HepG2 (cell line): ENCODE data around the gene STRN4. TPM values are rescaled to one million over a fixed set of nuclear protein-coding genes. Genes with fewer than 3 reads are reported as not detected.

Experiments used
- ATAC-seq: fragments of 200-7000 bp; cut with Tn5 transposase; 3 replicates; pipeline ENCODE4 v1.9.1; 2020; ENCODE audit warnings: mild to moderate bottlenecking, moderate library complexity
- BruUV-seq: library from RNA; stranded (reverse); fragments of 400-500 nt; replicated peaks from 2 replicates; lab custom pipeline; 2021; lab: Mats Ljungman, UMichigan
- CTCF ChIA-PET: fragments of 300-600 bp; formaldehyde crosslinking; extraction: SDS; loops from one replicate; lab custom pipeline; 2021; ENCODE audit warnings: low total read pairs, inconsistent platforms, low intra/inter-chr PET ratio; lab: Yijun Ruan, JAX
- POLR2A ChIA-PET: fragments of 350-600 bp; sonication (Branson Sonifier 250); formaldehyde crosslinking; loops from one replicate; lab custom pipeline; 2020; ENCODE audit warnings: antibody characterized with exemption, inconsistent platforms; lab: Yijun Ruan, JAX
- DNase-seq: peaks from one replicate; pipeline ENCODE4 v3.0.0-alpha.2; 2015; ENCODE audit warnings: low spot score
- FAIRE-seq: peaks from 3 replicates; lab custom pipeline; 2011; peaks lifted over from hg19 to GRCh38; lab: Jason Lieb, UNC
- H2AFZ ChIP-seq: one replicate; pipeline ENCODE4 v1.6.1; 2011; ENCODE audit warnings: low read length, inconsistent platforms
- H3K27ac ChIP-seq: fragments of 300-600 bp; 3 replicates; pipeline ENCODE4 v1.8.0; 2011; ENCODE audit warnings: mixed run types, mild to moderate bottlenecking, mixed read lengths, low read length, inconsistent platforms; ENCODE audit not compliant: insufficient read depth; ENCODE audit errors: extremely low read length
- H3K27me3 ChIP-seq, 2 experiments: fragments of 200-600 bp in 1 of 2; 2 replicates in 1 of 2; 3 replicates in 1 of 2; pipeline versions ENCODE4 v1.6.0 to v1.8.0; 2011; ENCODE audit warnings: low read length in 2 of 2, mild to moderate bottlenecking in 2 of 2, moderate library complexity in 2 of 2, inconsistent platforms in 1 of 2; ENCODE audit not compliant: insufficient read depth in 2 of 2, control insufficient read depth in 1 of 2
- H3K36me3 ChIP-seq, 2 experiments: fragments of 200-600 bp in 1 of 2; replicated peaks in 1 of 2; 2 replicates in 1 of 2; 3 replicates in 1 of 2; pipeline versions ENCODE4 v1.5.1 to v1.8.0; 2011; ENCODE audit warnings: low read length in 2 of 2, inconsistent platforms in 1 of 2; ENCODE audit not compliant: insufficient read depth in 2 of 2, control insufficient read depth in 1 of 2
- H3K4me1 ChIP-seq: 2 replicates; pipeline ENCODE4 v1.5.1; 2012; ENCODE audit warnings: low read length, inconsistent platforms; ENCODE audit not compliant: insufficient read depth
- H3K4me2 ChIP-seq: 2 replicates; pipeline ENCODE4 v1.6.0; 2011; ENCODE audit warnings: low read depth, low read length, inconsistent platforms
- H3K4me3 ChIP-seq, 3 experiments: fragments of 200-600 bp in 1 of 3; sonication (generic), shearing (Covaris generic) in 1 of 3; replicated peaks in 1 of 3; 2 replicates each; pipeline ENCODE4 v1.5.1; 2011 to 2016; ENCODE audit warnings: low read length in 3 of 3, inconsistent platforms in 2 of 3, low read depth in 2 of 3, mild to moderate bottlenecking in 2 of 3, control low read depth in 1 of 3, mixed read lengths in 1 of 3; ENCODE audit not compliant: insufficient read depth in 1 of 3
- H3K79me2 ChIP-seq: one replicate; pipeline ENCODE4 v1.6.1; 2011; ENCODE audit warnings: low read length, inconsistent platforms; ENCODE audit not compliant: insufficient read depth
- H3K9ac ChIP-seq: 2 replicates; pipeline ENCODE4 v1.6.0; 2011; ENCODE audit warnings: mild to moderate bottlenecking, low read depth, low read length, inconsistent platforms; ENCODE audit not compliant: insufficient read depth
- H3K9me3 ChIP-seq: 2 replicates; pipeline ENCODE4 v1.5.1; 2012; ENCODE audit warnings: mild to moderate bottlenecking, low read length
- H4K20me1 ChIP-seq: 2 replicates; pipeline ENCODE4 v1.6.0; 2011; ENCODE audit warnings: inconsistent platforms, mild to moderate bottlenecking, low read length, moderate library complexity; ENCODE audit not compliant: insufficient read depth
- CBX2 ChIP-seq, 2 experiments: fragments of 200-600 bp in 1 of 2; sonication (generic); formaldehyde crosslinking in 1 of 2; IDR thresholded peaks; 2 replicates each; pipeline versions ENCODE4 v1.7.0 to v1.8.1; 2018 to 2022; ENCODE audit warnings: low read depth in 2 of 2, low read length in 1 of 2, mild to moderate bottlenecking in 1 of 2, missing genetic modification reagents in 1 of 2
- GABPA ChIP-seq, 2 experiments: IDR thresholded peaks; 2 replicates each; pipeline ENCODE4 v1.6.1; 2011 to 2016; ENCODE audit warnings: low read depth in 2 of 2, low read length in 1 of 2, missing biosample characterization in 1 of 2, missing genetic modification characterization in 1 of 2
- PAX8 ChIP-seq: sonication (generic); formaldehyde crosslinking; IDR thresholded peaks from 2 replicates; pipeline ENCODE4 v1.8.0; 2022; ENCODE audit warnings: mild to moderate bottlenecking, missing genetic modification reagents, borderline replicate concordance
- TEAD3 ChIP-seq: optimal IDR thresholded peaks from 2 replicates; pipeline ENCODE3; 2016; ENCODE audit warnings: borderline replicate concordance
- ZFP36L2 ChIP-seq: sonication (generic); formaldehyde crosslinking; IDR thresholded peaks from 2 replicates; pipeline ENCODE4 v1.4.0; 2020; ENCODE audit warnings: missing genetic modification reagents
- ZNF275 ChIP-seq: sonication (generic); formaldehyde crosslinking; IDR thresholded peaks from 2 replicates; pipeline ENCODE4 v1.8.0; 2022; ENCODE audit warnings: missing genetic modification reagents, mild to moderate bottlenecking, inconsistent platforms, borderline replicate concordance
- ZNF766 ChIP-seq: sonication (generic); formaldehyde crosslinking; IDR thresholded peaks from 2 replicates; pipeline ENCODE4 v1.5.0; 2020; ENCODE audit warnings: missing genetic modification reagents, borderline replicate concordance
- WGBS: methylation state at CpG from one replicate; pipeline ENCODE4 v1.1.6; 2017; ENCODE audit warnings: low lambda C conversion rate; 5-methylcytosine and 5-hydroxymethylcytosine counted together
- in situ Hi-C: cut with HindIII; loops from 2 replicates; pipeline ENCODE4 v1.10.0; 2017; ENCODE audit warnings: low pct_unique_long_range_greater_than_20kb; ENCODE audit not compliant: extremely low pct_ligation_motif_present
- intact Hi-C: fragments of 100-400 bp; cut with micrococcal nuclease; formaldehyde crosslinking; loops from one replicate; pipeline ENCODE4 v1.10.0; 2022; ENCODE audit not compliant: unreplicated experiment
- polyA plus RNA-seq, 8 experiments: library from polyadenylated mRNA; depleted of rRNA in 3 of 8; stranded (reverse) in 7 of 8; unstranded in 1 of 8; fragments of >200 nt; fragmentation: Illumina TruSeq in 4 of 8; extraction: Trizol in 4 of 8; gene quantifications; 2 replicates each; pipeline versions ENCODE4 v1.2.1 to v1.2.3, GENCODE V29; 2011 to 2016; ENCODE audit warnings: low read depth in 4 of 8, missing spikeins in 1 of 8, mixed read lengths in 1 of 8; ENCODE audit not compliant: insufficient read depth in 1 of 8
- total RNA-seq, 5 experiments: library from RNA; depleted of rRNA; stranded (reverse); fragments of >200 nt; fragmentation: Illumina TruSeq; extraction: Trizol; gene quantifications; 2 replicates each; pipeline ENCODE4 v1.2.3, GENCODE V29; 2016; ENCODE audit warnings: low read depth in 1 of 5
- TF ChIP-seq, protein P1 (sequence below): sonication (generic); formaldehyde crosslinking; IDR thresholded peaks from 2 replicates; pipeline ENCODE4 v1.4.0; 2020; ENCODE audit warnings: missing genetic modification reagents, borderline replicate concordance
- TF ChIP-seq, protein P2 (sequence below): sonication (generic); formaldehyde crosslinking; IDR thresholded peaks from 2 replicates; pipeline ENCODE4 v1.8.1; 2023; ENCODE audit warnings: mild to moderate bottlenecking, inconsistent platforms, moderate library complexity, missing genetic modification reagents, borderline replicate concordance

Gene STRN4
- total and polyA plus RNA-seq, 2 of the 13 experiments (the other 11 are each of a cell fraction or from before 2014, with no cell fraction given): 43.1 to 57.3 TPM

DNA sequence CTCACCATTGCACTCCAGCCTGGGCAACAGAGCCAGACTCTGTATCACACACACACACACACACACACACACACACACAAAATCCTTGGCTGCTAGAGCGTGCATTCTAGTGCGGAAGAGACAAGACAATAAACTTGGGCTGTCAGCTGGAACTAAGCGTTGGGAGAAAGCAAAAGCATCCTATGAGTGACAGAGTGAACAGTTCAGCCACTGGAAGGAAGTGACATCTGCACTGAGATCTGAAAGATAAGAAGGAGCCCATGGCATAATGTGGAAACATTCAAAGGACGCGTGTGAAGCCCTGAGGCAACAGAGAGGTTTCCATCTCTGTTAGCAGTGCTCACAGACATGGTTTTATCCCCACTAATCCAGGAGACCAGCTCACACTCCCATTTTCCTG lies 45.7 kb upstream of the STRN4 start:
- DNase-seq: no peak
- no peak for ATAC-seq
- FAIRE-seq: no peak
- 28% methylated on average over 4 of the region's 5 CpGs for WGBS
- H3K36me3 ChIP-seq: no peaks in the 10 kb centered on the region
- 0 out of 2 replicates have a peak overlapping the region, but pooled peaks have one; percentile 2 for H3K4me2 ChIP-seq
- peaks cover 51% of the 10 kb centered on the region for H3K4me1 ChIP-seq
- H3K27ac ChIP-seq: no peak overlapping the region
- in situ Hi-C loops: no loop called here
- POLR2A ChIA-PET: interaction anchor here (0.5 to 2.2 kb wide), 3 partner anchors 7 to 30 kb away, joined by 3 to 12 read pairs (median 10); no protein-coding TSS in a partner anchor
- peaks cover 1 to 2% of the 10 kb centered on the region in 2 experiments; a peak in 2 of 5 replicates for H3K27me3 ChIP-seq
- H3K4me3 ChIP-seq: no peak overlapping the region
- H3K9ac ChIP-seq: no peak overlapping the region
- H2AFZ ChIP-seq: no peak overlapping the region
- H3K79me2 ChIP-seq: peaks cover 14% of the 10 kb centered on the region
- intact Hi-C loops: loop anchor here (2.0 kb wide), 1 partner anchor 25 kb away; no protein-coding TSS in a partner anchor
- BruUV-seq: no TSS peak
- no peaks in the 10 kb centered on the region for H4K20me1 ChIP-seq
- no peak for TF ChIP-seq GABPA (IDR thresholded peaks at IDR 0.05; ENCODE audit: low read depth, low read length)
- 0 out of 2 replicates have a peak, but pooled peaks have one; percentile 27 for TF ChIP-seq GABPA (CRISPR knock-in tag; IDR thresholded peaks at IDR 0.05; ENCODE audit: low read depth)
- TF ChIP-seq PAX8 (CRISPR knock-in tag): no peak
- CTCF ChIA-PET: no interaction called here
- no peaks in the 10 kb centered on the region for H3K9me3 ChIP-seq

DNA sequence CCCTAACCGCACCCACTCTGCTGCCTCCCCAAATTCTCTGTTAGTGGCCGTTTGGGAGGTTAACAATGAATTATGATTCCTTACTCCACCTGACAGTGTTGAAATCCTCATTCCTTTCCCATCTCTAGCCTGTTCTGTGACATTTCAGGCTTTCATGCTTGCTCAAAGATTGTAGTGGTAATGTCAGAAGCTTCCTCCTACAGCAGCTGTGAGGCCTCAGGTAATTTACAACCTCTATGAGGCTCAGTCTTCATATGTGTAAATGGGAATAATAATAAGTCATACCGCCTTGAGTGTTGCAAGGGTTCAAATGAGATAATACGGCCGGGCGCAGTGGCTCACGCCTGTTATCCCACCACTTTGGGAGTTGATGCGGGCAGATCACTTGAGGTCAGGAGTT lies 43.1 kb upstream of the STRN4 start:
- H3K27me3 ChIP-seq: no peaks in the 10 kb centered on the region; a peak in 1 of 5 replicates
- ChIA-PET CTCF (no interaction called here), POLR2A (interaction anchor here (1.0 to 4.5 kb wide), 5 partner anchors 14 to 51 kb away, joined by 3 to 21 read pairs (median 6); no protein-coding TSS in a partner anchor)
- no peak overlapping the region for H3K9ac ChIP-seq
- no peak overlapping the region for H3K4me2 ChIP-seq
- FAIRE-seq (no peak), ATAC-seq (no peak), DNase-seq (no peak)
- in situ Hi-C loops: no loop called here
- intact Hi-C loops: no loop called here
- H3K9me3 ChIP-seq: no peaks in the 10 kb centered on the region
- H3K4me3 ChIP-seq: no peak overlapping the region
- H3K36me3 ChIP-seq: peaks cover 0 to under 1% of the 10 kb centered on the region in 2 experiments; a peak in 2 of 5 replicates
- no peak overlapping the region for H3K27ac ChIP-seq
- peaks cover 51% of the 10 kb centered on the region for H3K4me1 ChIP-seq
- peaks cover 11% of the 10 kb centered on the region for H4K20me1 ChIP-seq
- BruUV-seq: no TSS peak
- WGBS: 77% methylated on average over 8 of the region's 8 CpGs
- no peak overlapping the region for H2AFZ ChIP-seq
- peaks cover 40% of the 10 kb centered on the region for H3K79me2 ChIP-seq
- TF ChIP-seq, protein P1, sequence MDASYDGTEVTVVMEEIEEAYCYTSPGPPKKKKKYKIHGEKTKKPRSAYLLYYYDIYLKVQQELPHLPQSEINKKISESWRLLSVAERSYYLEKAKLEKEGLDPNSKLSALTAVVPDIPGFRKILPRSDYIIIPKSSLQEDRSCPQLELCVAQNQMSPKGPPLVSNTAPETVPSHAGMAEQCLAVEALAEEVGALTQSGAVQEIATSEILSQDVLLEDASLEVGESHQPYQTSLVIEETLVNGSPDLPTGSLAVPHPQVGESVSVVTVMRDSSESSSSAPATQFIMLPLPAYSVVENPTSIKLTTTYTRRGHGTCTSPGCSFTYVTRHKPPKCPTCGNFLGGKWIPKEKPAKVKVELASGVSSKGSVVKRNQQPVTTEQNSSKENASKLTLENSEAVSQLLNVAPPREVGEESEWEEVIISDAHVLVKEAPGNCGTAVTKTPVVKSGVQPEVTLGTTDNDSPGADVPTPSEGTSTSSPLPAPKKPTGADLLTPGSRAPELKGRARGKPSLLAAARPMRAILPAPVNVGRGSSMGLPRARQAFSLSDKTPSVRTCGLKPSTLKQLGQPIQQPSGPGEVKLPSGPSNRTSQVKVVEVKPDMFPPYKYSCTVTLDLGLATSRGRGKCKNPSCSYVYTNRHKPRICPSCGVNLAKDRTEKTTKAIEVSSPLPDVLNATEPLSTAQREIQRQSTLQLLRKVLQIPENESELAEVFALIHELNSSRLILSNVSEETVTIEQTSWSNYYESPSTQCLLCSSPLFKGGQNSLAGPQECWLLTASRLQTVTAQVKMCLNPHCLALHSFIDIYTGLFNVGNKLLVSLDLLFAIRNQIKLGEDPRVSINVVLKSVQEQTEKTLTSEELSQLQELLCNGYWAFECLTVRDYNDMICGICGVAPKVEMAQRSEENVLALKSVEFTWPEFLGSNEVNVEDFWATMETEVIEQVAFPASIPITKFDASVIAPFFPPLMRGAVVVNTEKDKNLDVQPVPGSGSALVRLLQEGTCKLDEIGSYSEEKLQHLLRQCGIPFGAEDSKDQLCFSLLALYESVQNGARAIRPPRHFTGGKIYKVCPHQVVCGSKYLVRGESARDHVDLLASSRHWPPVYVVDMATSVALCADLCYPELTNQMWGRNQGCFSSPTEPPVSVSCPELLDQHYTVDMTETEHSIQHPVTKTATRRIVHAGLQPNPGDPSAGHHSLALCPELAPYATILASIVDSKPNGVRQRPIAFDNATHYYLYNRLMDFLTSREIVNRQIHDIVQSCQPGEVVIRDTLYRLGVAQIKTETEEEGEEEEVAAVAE (CRISPR knock-in tag): no peak
- no peak for TF ChIP-seq TEAD3 (CRISPR knock-in tag)
- TF ChIP-seq ZFP36L2 (CRISPR knock-in tag): no peak
- no peak for TF ChIP-seq ZNF275 (CRISPR knock-in tag)
- no peak for TF ChIP-seq PAX8 (CRISPR knock-in tag)
- no peak for TF ChIP-seq CBX2 (IDR thresholded peaks at IDR 0.05; ENCODE audit: low read depth, low read length)
- TF ChIP-seq CBX2 (CRISPR knock-in tag; IDR thresholded peaks at IDR 0.05; ENCODE audit: low read depth): no peak
- TF ChIP-seq ZNF766 (CRISPR knock-in tag): no peak
- TF ChIP-seq, protein P2, sequence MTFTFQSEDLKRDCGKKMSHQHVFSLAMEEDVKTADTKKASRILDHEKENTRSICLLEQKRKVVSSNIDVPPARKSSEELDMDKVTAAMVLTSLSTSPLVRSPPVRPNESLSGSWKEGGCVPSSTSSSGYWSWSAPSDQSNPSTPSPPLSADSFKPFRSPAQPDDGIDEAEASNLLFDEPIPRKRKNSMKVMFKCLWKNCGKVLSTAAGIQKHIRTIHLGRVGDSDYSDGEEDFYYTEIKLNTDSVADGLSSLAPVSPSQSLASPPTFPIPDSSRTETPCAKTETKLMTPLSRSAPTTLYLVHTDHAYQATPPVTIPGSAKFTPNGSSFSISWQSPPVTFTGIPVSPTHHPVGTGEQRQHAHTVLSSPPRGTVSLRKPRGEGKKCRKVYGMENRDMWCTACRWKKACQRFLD (CRISPR knock-in tag): no peak
